HCT116 (cell line): ENCODE results near the gene ISG20. TPM values are rescaled to one million over a fixed set of nuclear protein-coding genes. Genes with fewer than 3 reads are reported as not detected.

Source experiments
- ATAC-seq: fragments of 200-7000 bp; cut with Tn5 transposase; 2 replicates; pipeline ENCODE4 v1.9.1; 2020; ENCODE audit warnings: mild to moderate bottlenecking, moderate library complexity
- BruUV-seq: library from RNA; stranded (reverse); fragments of 400-500 nt; replicated peaks from 2 replicates; lab custom pipeline; 2021; lab: Mats Ljungman, UMichigan
- CTCF ChIA-PET: fragments of 300-600 bp; sonication (Branson Sonifier 250); formaldehyde crosslinking; loops from one replicate; lab custom pipeline; 2021; ENCODE audit warnings: antibody characterized with exemption; lab: Charles Lee
- POLR2A ChIA-PET: fragments of 300-600, 350-600 bp; sonication (Branson Sonifier 250); formaldehyde crosslinking; loops from one replicate; lab custom pipeline; 2021; ENCODE audit warnings: antibody characterized with exemption; lab: Charles Lee
- RAD21 ChIA-PET, 2 experiments: fragments of 300-600 bp; sonication (Branson Sonifier 250); formaldehyde crosslinking; loops; one replicate each; lab custom pipeline; 2023; ENCODE audit warnings: low total read pairs in 2 of 2; ENCODE audit not compliant: uncharacterized antibody in 2 of 2, unreplicated experiment in 2 of 2, low non-redundant PET in 1 of 2; lab: Charles Lee
- DNase-seq: peaks from one replicate; pipeline ENCODE4 v3.0.0-alpha.2; 2010; ENCODE audit warnings: low read depth, low spot score
- H2AFZ ChIP-seq: fragments of 200-600 bp; shearing (Covaris generic), sonication (generic); 2 replicates; pipeline ENCODE4 v1.6.1; 2017; ENCODE audit warnings: low read depth, mixed run types, mixed read lengths, antibody characterized with exemption, low read length; ENCODE audit not compliant: poor library complexity, severe bottlenecking
- H3K27ac ChIP-seq: 2 replicates; pipeline ENCODE4 v1.5.1; 2012; ENCODE audit warnings: low read depth, low read length
- H3K27me3 ChIP-seq: fragments of 200-600 bp; sonication (generic); 2 replicates; pipeline ENCODE4 v1.6.1; 2016; ENCODE audit warnings: mixed run types, low read length, mixed read lengths; ENCODE audit not compliant: insufficient read depth
- H3K36me3 ChIP-seq, 2 experiments: fragments of 200-500 bp in 1 of 2; fragments of 200-600 bp in 1 of 2; sonication (Bioruptor generic) in 1 of 2; sonication (generic) in 1 of 2; 2 replicates each; pipeline versions ENCODE4 v1.5.1 to v1.6.1; 2014 to 2016; ENCODE audit warnings: low read length in 2 of 2, inconsistent platforms in 1 of 2, mixed read lengths in 1 of 2, mixed run types in 1 of 2; ENCODE audit not compliant: insufficient read depth in 2 of 2, control insufficient read depth in 1 of 2
- H3K4me1 ChIP-seq, 2 experiments: fragments of 200-600 bp in 1 of 2; sonication (generic) in 1 of 2; 2 replicates each; pipeline versions ENCODE4 v1.5.1 to v1.6.1; 2012 to 2017; ENCODE audit warnings: low read length in 2 of 2, inconsistent platforms in 1 of 2, mild to moderate bottlenecking in 1 of 2, mixed read lengths in 1 of 2, mixed run types in 1 of 2, moderate library complexity in 1 of 2; ENCODE audit not compliant: insufficient read depth in 2 of 2, control insufficient read depth in 1 of 2
- H3K4me2 ChIP-seq: fragments of 200-600 bp; sonication (generic); 2 replicates; pipeline ENCODE4 v1.6.1; 2017; ENCODE audit warnings: mixed run types, low read length, mixed read lengths
- H3K4me3 ChIP-seq, 2 experiments: fragments of 200-600 bp in 1 of 2; sonication (generic) in 1 of 2; replicated peaks in 1 of 2; 2 replicates each; pipeline ENCODE4 v1.5.1; 2011 to 2016; ENCODE audit warnings: low read length in 2 of 2, control low read depth in 1 of 2, low read depth in 1 of 2, mild to moderate bottlenecking in 1 of 2, mixed read lengths in 1 of 2, mixed run types in 1 of 2
- H3K79me2 ChIP-seq: fragments of 200-600 bp; sonication (generic); 2 replicates; pipeline ENCODE4 v1.6.1; 2017; ENCODE audit warnings: mild to moderate bottlenecking, mixed run types, low read length, moderate library complexity, mixed read lengths; ENCODE audit not compliant: insufficient read depth
- H3K9ac ChIP-seq: fragments of 200-600 bp; sonication (generic); 2 replicates; pipeline ENCODE4 v1.6.1; 2016; ENCODE audit warnings: low read length, mixed read lengths
- H3K9me2 ChIP-seq: fragments of 200-600 bp; sonication (generic), shearing (Covaris generic); 2 replicates; pipeline ENCODE4 v1.6.1; 2017; ENCODE audit warnings: mixed run types, mild to moderate bottlenecking, moderate library complexity; ENCODE audit not compliant: insufficient read depth
- H3K9me3 ChIP-seq, 2 experiments: fragments of 200-500 bp in 1 of 2; fragments of 200-600 bp in 1 of 2; sonication (Bioruptor generic) in 1 of 2; sonication (generic) in 1 of 2; 2 replicates each; pipeline ENCODE4 v1.6.1; 2014 to 2017; ENCODE audit warnings: low read length in 2 of 2, mixed read lengths in 2 of 2, inconsistent platforms in 1 of 2, low read depth in 1 of 2, mild to moderate bottlenecking in 1 of 2, mixed run types in 1 of 2, moderate library complexity in 1 of 2; ENCODE audit not compliant: control insufficient read depth in 1 of 2, insufficient read depth in 1 of 2
- H4K20me1 ChIP-seq: fragments of 200-600 bp; sonication (generic), shearing (Covaris generic); 2 replicates; pipeline ENCODE4 v1.6.1; 2017; ENCODE audit warnings: mixed run types, mild to moderate bottlenecking, moderate library complexity; ENCODE audit not compliant: insufficient read depth
- CBX3 ChIP-seq: IDR thresholded peaks from 2 replicates; pipeline ENCODE4 v1.6.1; 2012; ENCODE audit warnings: low read depth
- CEBPB ChIP-seq: IDR thresholded peaks from 2 replicates; pipeline ENCODE4 v1.6.1; 2012; ENCODE audit warnings: low read depth
- EGR1 ChIP-seq: IDR thresholded peaks from 2 replicates; pipeline ENCODE4 v1.6.1; 2012; ENCODE audit warnings: low read depth
- ELF1 ChIP-seq: IDR thresholded peaks from 2 replicates; pipeline ENCODE4 v1.6.1; 2012; ENCODE audit warnings: low read depth, borderline replicate concordance
- EZH2phosphoT487 ChIP-seq: fragments of 200-600 bp; IDR thresholded peaks from 2 replicates; pipeline ENCODE4 v1.6.1; 2018; ENCODE audit warnings: antibody characterized with exemption, borderline replicate concordance
- FOSL1 ChIP-seq: IDR thresholded peaks from 2 replicates; pipeline ENCODE4 v1.6.1; 2012; ENCODE audit warnings: low read depth
- POLR2A ChIP-seq: IDR thresholded peaks from 2 replicates; pipeline ENCODE4 v1.7.0; 2011; ENCODE audit warnings: borderline replicate concordance; ENCODE audit not compliant: insufficient read depth, insufficient read length; ENCODE audit errors: extremely low read depth
- POLR2AphosphoS5 ChIP-seq: IDR thresholded peaks from 2 replicates; pipeline ENCODE4 v1.6.1; 2011; ENCODE audit warnings: mild to moderate bottlenecking, low read depth, low read length, moderate library complexity
- RAD21 ChIP-seq: IDR thresholded peaks from 2 replicates; pipeline ENCODE4 v1.6.1; 2012; ENCODE audit warnings: low read depth, mild to moderate bottlenecking
- SP1 ChIP-seq: IDR thresholded peaks from 2 replicates; pipeline ENCODE4 v1.6.1; 2012; ENCODE audit warnings: low read depth
- SRF ChIP-seq: IDR thresholded peaks from 2 replicates; pipeline ENCODE4 v1.6.1; 2012; ENCODE audit warnings: low read depth
- TCF7L2 ChIP-seq: IDR thresholded peaks from 2 replicates; pipeline ENCODE4 v1.7.0; 2011; ENCODE audit warnings: borderline replicate concordance, inconsistent platforms; ENCODE audit not compliant: insufficient read depth, insufficient read length; ENCODE audit errors: extremely low read depth
- ZFX ChIP-seq: fragments of 450-650 bp; IDR thresholded peaks from 2 replicates; pipeline ENCODE4 v1.6.1; 2017
- ZNF274 ChIP-seq: fragments of 200-500 bp; sonication (Bioruptor generic); IDR thresholded peaks from 2 replicates; pipeline ENCODE4 v1.6.1; 2014; ENCODE audit warnings: mild to moderate bottlenecking, low read depth, low read length, inconsistent platforms
- intact Hi-C: fragments of 100-400 bp; cut with micrococcal nuclease; formaldehyde crosslinking; loops from 2 replicates; pipeline ENCODE4 v1.10.0; 2022
- total RNA-seq: library from RNA; stranded (reverse); gene quantifications from one replicate; pipeline ENCODE4 v1.2.1, GENCODE V29; 2021; ENCODE audit not compliant: unreplicated experiment
- TF ChIP-seq, protein P1 (sequence below), 3 experiments: fragments of 200-600 bp in 1 of 3; sonication (generic) in 1 of 3; IDR thresholded peaks in 2 of 3; conservative IDR thresholded peaks in 1 of 3; 2 replicates each; pipeline ENCODE4 v1.5.1; 2012 to 2017; ENCODE audit warnings: low read depth in 2 of 3, low read length in 2 of 3, antibody characterized with exemption in 1 of 3, borderline replicate concordance in 1 of 3, control low read depth in 1 of 3, mild to moderate bottlenecking in 1 of 3, mixed read lengths in 1 of 3, mixed run types in 1 of 3, moderate library complexity in 1 of 3; ENCODE audit not compliant: insufficient read depth in 1 of 3
- TF ChIP-seq, protein P2 (sequence below): IDR thresholded peaks from 2 replicates; pipeline ENCODE4 v1.6.1; 2012; ENCODE audit warnings: low read depth
- TF ChIP-seq, protein P3 (sequence below): IDR thresholded peaks from 2 replicates; pipeline ENCODE4 v1.6.1; 2012

Gene ISG20
- total RNA-seq, 1 experiment from 2014 or later, result 11.0 TPM

DNA sequence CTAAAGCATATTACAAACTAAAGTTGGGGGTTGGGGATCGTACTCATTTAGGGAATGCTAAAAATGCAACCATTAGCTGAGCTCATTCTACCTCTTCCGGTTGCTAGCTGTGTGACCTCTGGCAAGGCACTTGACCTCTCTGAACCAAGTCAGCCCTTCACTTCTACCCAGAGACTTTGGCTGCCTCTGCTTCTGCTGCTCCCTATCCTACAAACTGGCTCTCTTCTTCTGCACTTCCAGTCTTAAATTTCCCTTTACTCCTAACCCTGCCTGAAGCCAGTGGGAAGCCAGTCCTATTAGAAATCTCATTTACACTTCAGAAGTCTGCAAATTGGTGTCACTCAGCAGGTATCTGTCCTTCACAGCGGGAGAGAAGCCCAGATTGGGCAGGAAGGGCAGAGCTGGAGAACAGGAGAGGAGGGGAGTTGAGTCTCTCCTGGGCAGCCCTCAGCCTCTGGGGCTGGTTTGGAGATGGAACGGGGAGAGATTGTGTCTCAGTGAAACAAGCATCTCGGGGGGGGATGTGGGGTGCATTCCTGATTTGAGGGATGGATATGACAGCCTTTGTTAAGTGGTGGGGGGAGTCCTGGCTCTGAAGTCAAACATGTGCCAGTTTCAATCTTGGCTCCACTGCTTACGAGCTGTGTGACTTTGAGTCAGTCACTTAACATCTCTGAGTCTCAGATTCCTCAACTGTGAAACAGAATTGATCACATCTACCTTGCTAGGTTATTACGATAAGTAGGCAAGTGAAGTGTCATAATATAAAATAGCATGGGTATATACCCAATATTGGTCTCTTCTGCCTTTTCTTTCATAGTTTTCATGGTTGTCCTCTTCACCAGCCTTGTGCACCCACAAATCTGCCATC is 25.5 kb upstream of the ISG20 start:
- DNase-seq (no peak), ATAC-seq (no peak)
- H3K27ac ChIP-seq, result no peak overlapping the region
- ChIA-PET RAD21 (no interaction called here), POLR2A (no interaction called here), CTCF (interaction anchor here (1.6 kb wide), 1 partner anchor 134 kb away, joined by 3 read pairs; no protein-coding TSS in a partner anchor)
- no peaks in the 10 kb centered on the region for H3K9me3 ChIP-seq
- H4K20me1 ChIP-seq, result no peaks in the 10 kb centered on the region
- H2AFZ ChIP-seq, result no peak overlapping the region
- no peak overlapping the region for H3K9ac ChIP-seq
- BruUV-seq, result no TSS peak
- TF ChIP-seq SRF (no peak), RAD21 (no peak), POLR2A (no peak), ZNF274 (no peak), EZH2phosphoT487 (no peak), ZFX (no peak), ELF1 (no peak), CBX3 (no peak), SP1 (no peak), TCF7L2 (no peak), CEBPB (no peak), FOSL1 (no peak), EGR1 (no peak), POLR2AphosphoS5 (no peak)
- TF ChIP-seq, protein P1, sequence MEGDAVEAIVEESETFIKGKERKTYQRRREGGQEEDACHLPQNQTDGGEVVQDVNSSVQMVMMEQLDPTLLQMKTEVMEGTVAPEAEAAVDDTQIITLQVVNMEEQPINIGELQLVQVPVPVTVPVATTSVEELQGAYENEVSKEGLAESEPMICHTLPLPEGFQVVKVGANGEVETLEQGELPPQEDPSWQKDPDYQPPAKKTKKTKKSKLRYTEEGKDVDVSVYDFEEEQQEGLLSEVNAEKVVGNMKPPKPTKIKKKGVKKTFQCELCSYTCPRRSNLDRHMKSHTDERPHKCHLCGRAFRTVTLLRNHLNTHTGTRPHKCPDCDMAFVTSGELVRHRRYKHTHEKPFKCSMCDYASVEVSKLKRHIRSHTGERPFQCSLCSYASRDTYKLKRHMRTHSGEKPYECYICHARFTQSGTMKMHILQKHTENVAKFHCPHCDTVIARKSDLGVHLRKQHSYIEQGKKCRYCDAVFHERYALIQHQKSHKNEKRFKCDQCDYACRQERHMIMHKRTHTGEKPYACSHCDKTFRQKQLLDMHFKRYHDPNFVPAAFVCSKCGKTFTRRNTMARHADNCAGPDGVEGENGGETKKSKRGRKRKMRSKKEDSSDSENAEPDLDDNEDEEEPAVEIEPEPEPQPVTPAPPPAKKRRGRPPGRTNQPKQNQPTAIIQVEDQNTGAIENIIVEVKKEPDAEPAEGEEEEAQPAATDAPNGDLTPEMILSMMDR (IDR thresholded peaks at IDR 0.05 in 2 of 3, conservative IDR thresholded peaks at IDR 0.05 in 1 of 3; ENCODE audit: borderline replicate concordance in 1 of 3, insufficient read depth in 1 of 3, low read depth in 2 of 3, low read length in 2 of 3), result no peak
- TF ChIP-seq, protein P2, sequence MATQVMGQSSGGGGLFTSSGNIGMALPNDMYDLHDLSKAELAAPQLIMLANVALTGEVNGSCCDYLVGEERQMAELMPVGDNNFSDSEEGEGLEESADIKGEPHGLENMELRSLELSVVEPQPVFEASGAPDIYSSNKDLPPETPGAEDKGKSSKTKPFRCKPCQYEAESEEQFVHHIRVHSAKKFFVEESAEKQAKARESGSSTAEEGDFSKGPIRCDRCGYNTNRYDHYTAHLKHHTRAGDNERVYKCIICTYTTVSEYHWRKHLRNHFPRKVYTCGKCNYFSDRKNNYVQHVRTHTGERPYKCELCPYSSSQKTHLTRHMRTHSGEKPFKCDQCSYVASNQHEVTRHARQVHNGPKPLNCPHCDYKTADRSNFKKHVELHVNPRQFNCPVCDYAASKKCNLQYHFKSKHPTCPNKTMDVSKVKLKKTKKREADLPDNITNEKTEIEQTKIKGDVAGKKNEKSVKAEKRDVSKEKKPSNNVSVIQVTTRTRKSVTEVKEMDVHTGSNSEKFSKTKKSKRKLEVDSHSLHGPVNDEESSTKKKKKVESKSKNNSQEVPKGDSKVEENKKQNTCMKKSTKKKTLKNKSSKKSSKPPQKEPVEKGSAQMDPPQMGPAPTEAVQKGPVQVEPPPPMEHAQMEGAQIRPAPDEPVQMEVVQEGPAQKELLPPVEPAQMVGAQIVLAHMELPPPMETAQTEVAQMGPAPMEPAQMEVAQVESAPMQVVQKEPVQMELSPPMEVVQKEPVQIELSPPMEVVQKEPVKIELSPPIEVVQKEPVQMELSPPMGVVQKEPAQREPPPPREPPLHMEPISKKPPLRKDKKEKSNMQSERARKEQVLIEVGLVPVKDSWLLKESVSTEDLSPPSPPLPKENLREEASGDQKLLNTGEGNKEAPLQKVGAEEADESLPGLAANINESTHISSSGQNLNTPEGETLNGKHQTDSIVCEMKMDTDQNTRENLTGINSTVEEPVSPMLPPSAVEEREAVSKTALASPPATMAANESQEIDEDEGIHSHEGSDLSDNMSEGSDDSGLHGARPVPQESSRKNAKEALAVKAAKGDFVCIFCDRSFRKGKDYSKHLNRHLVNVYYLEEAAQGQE, result no peak
- TF ChIP-seq, protein P3, sequence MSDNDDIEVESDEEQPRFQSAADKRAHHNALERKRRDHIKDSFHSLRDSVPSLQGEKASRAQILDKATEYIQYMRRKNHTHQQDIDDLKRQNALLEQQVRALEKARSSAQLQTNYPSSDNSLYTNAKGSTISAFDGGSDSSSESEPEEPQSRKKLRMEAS, result no peak
- no peak overlapping the region for H3K4me3 ChIP-seq
- no peaks in the 10 kb centered on the region for H3K36me3 ChIP-seq
- intact Hi-C loops, result loop anchor here (5.0 kb wide), 1 partner anchor 66 kb away; the partner anchor contains the start of gene DET1
- no peaks in the 10 kb centered on the region for H3K79me2 ChIP-seq
- H3K27me3 ChIP-seq, result peaks cover 26% of the 10 kb centered on the region
- H3K4me2 ChIP-seq, result 0 out of 2 replicates have a peak overlapping the region, but pooled peaks have one; percentile 4
- no peaks in the 10 kb centered on the region for H3K9me2 ChIP-seq
- H3K4me1 ChIP-seq, result peaks cover 0 to 24% of the 10 kb centered on the region in 2 experiments; a peak in 3 of 4 replicates
